CD4-positive, alpha-beta T cell treated with Interleukin-15 for 4 hours (primary cell): ENCODE measurements around the gene LGALS1.

Experiments used
- DNase-seq: peaks from one replicate; pipeline ENCODE4 v3.0.0-alpha.2; 2020; ENCODE audit warnings: low spot score

The LGALS1 gene

GRCh38 chr22:37674951-37675929 lies at the start of gene LGALS1:
Gene LGALS1 (plus strand): TSS chr22:37675636. CDS start chr22:37675703, 67 bp downstream.
- peak; percentile 68 for DNase-seq

GRCh38 chr22:37625737-37626136 lies 49.7 kb upstream of the LGALS1 start:
- no peak for DNase-seq

GRCh38 chr22:37626144-37626543 lies 49.3 kb upstream of the LGALS1 start:
- DNase-seq = no peak

- DNase-seq = no peak
Observed at GRCh38 chr22:37626556-37627075, 48.8 kb upstream of the LGALS1 start.

- DNase-seq = no peak
Observed at GRCh38 chr22:37627121-37627520, 48.3 kb upstream of the LGALS1 start.

GRCh38 chr22:37627545-37627944 lies 47.9 kb upstream of the LGALS1 start:
- DNase-seq = peak; percentile 50

- DNase-seq = no peak
Observed at GRCh38 chr22:37628830-37629229, 46.6 kb upstream of the LGALS1 start.

- no peak for DNase-seq
Observed at GRCh38 chr22:37629928-37630327, 45.5 kb upstream of the LGALS1 start.

- DNase-seq = no peak
Observed at GRCh38 chr22:37630839-37631435, 44.5 kb upstream of the LGALS1 start.

- DNase-seq = peak; percentile 27
Observed at GRCh38 chr22:37631448-37632173, 43.8 kb upstream of the LGALS1 start.

GRCh38 chr22:37632174-37633088 lies 43.0 kb upstream of the LGALS1 start:
- DNase-seq = no peak

GRCh38 chr22:37633089-37633624 lies 42.3 kb upstream of the LGALS1 start:
- DNase-seq = peak; percentile 44

- DNase-seq = peak; percentile 45
Observed at GRCh38 chr22:37633625-37634416, 41.6 kb upstream of the LGALS1 start.

- no peak for DNase-seq
Observed at GRCh38 chr22:37634417-37634924, 41.0 kb upstream of the LGALS1 start.

- no peak for DNase-seq
Observed at GRCh38 chr22:37635157-37635556, 40.3 kb upstream of the LGALS1 start.

GRCh38 chr22:37636186-37636948 lies 39.1 kb upstream of the LGALS1 start:
- no peak for DNase-seq

- DNase-seq = no peak
Observed at GRCh38 chr22:37636949-37637273, 38.5 kb upstream of the LGALS1 start.

GRCh38 chr22:37638391-37639069 lies 36.9 kb upstream of the LGALS1 start:
- DNase-seq = peak; percentile 43
